Measurements from ENCODE around the gene CLMP.

- TF ChIP-seq CTCF (IDR thresholded peaks at IDR 0.05): no peak
- TF ChIP-seq EZH2 (IDR thresholded peaks at IDR 0.05; ENCODE audit: borderline replicate concordance, insufficient read depth, low read depth, low read length, poor library complexity, severe bottlenecking): no peak
Measured at GRCh38 chr11:123213307-123213771, 18.3 kb upstream of the CLMP start.

Measured in B cell (primary cell).